NCI-H128 (cell line): ENCODE results near the gene MAMDC4.

ENCODE experiments used
- DNase-seq: peaks from one replicate; lab custom pipeline; 2025; ENCODE audit not compliant: unreplicated experiment; lab: John Stamatoyannopoulos, UW

Gene MAMDC4

GRCh38 chr9:136848393-136849037, 3.6 kb upstream of the MAMDC4 start:
- no peak for DNase-seq

- peak; percentile 99 for DNase-seq
These were observed 2.8 kb upstream of the MAMDC4 start, which contains the start of gene PHPT1 for GRCh38 chr9:136849038-136849959. TSS of gene PHPT1 (plus strand) at chr9:136849409. CDS start at chr9:136849431, 22 bp downstream.

GRCh38 chr9:136849960-136850865, 1.9 kb upstream of the MAMDC4 start:
- DNase-seq = no peak

- DNase-seq = no peak
These were observed 1.0 kb upstream of the MAMDC4 start for GRCh38 chr9:136850866-136851775.

GRCh38 chr9:136852664-136853595, 784 bp downstream of the MAMDC4 start:
- no peak for DNase-seq

GRCh38 chr9:136853596-136854112, 1.5 kb downstream of the MAMDC4 start:
- DNase-seq = no peak

- DNase-seq = no peak
These were observed 2.1 kb downstream of the MAMDC4 start for GRCh38 chr9:136854113-136854841.

GRCh38 chr9:136854842-136855460, 2.8 kb downstream of the MAMDC4 start:
- DNase-seq = no peak

- no peak for DNase-seq
These were observed 3.4 kb downstream of the MAMDC4 start for GRCh38 chr9:136855461-136856078.

- no peak for DNase-seq
These were observed 3.9 kb downstream of the MAMDC4 start for GRCh38 chr9:136856079-136856476.

- no peak for DNase-seq
These were observed 4.5 kb downstream of the MAMDC4 start for GRCh38 chr9:136856541-136857141.

- no peak for DNase-seq
These were observed 5.0 kb downstream of the MAMDC4 start for GRCh38 chr9:136857166-136857565.

- DNase-seq = no peak
These were observed 5.7 kb downstream of the MAMDC4 start for GRCh38 chr9:136857581-136858412.

GRCh38 chr9:136858452-136858843, 6.3 kb downstream of the MAMDC4 start:
- DNase-seq = no peak

GRCh38 chr9:136858844-136859757, 7.0 kb downstream of the MAMDC4 start:
- DNase-seq = no peak
